Mononuclear cell (primary cell): ENCODE results near the gene DLG2. TPM values are rescaled to one million over a fixed set of nuclear protein-coding genes. Genes with fewer than 3 reads are reported as not detected.

Experiments used
- H3K27me3 ChIP-seq: 2 replicates; pipeline ENCODE4 v1.6.0; 2011; ENCODE audit warnings: low read length, control low read depth; ENCODE audit not compliant: insufficient read depth
- H3K4me1 ChIP-seq: 2 replicates; pipeline ENCODE4 v1.5.1; 2011; ENCODE audit warnings: mild to moderate bottlenecking, low read length, control low read depth; ENCODE audit not compliant: insufficient read depth
- H3K4me3 ChIP-seq: 2 replicates; pipeline ENCODE4 v1.5.1; 2011; ENCODE audit warnings: mild to moderate bottlenecking, low read length, moderate library complexity
- H3K9me3 ChIP-seq: 2 replicates; pipeline ENCODE4 v1.5.1; 2011; ENCODE audit warnings: low read depth, mild to moderate bottlenecking, control low read depth, low read length
- total RNA-seq: library from RNA; depleted of rRNA; stranded (reverse); fragments of >200 nt; gene quantifications from one replicate; pipeline ENCODE4 v1.2.3, GENCODE V29; 2012

DLG2 gene
- total RNA-seq, 1 donor: 1.6 TPM

DNA sequence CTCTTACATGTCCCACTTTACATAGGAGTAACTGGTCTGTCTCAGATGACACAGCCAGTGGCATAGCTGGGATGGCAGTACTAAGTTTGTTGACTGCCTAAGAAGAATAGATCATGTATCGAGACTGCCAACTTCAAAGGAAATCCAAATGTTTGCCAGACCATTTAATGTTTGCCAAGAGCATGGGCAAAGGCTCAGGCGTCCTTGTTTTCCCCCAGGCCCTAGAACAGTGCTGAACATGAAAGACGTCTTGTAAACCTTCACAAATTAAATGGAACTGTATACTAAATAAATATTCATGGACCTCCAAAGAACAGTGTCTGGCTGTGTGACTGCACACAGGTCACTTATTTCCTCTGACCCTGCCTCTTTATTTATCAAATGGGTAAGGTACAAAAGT lies 2106.3 kb downstream of the DLG2 start:
- no peaks in the 10 kb centered on the region for H3K9me3 ChIP-seq
- H3K4me3 ChIP-seq: no peak overlapping the region
- no peaks in the 10 kb centered on the region for H3K4me1 ChIP-seq
- H3K27me3 ChIP-seq: no peaks in the 10 kb centered on the region

DNA sequence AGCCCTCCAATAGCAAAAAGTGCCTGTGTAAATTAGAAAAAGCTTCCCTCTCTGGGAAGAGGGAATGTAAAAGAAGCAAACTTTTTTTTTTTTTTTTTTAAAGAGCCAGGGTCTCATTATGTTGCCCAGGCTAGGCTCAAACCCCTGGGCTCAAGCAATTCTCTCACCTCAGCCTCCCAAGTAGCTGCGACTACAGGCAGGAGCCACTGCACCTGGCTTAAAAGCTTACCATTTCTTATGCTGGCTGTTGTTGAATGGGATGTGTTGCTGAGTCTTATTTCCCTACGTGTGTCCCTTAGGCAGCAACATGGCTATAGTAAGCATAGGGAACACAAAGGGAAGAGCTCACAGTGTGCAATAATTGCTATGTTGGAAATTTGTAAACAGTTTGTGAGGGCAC lies 2115.5 kb downstream of the DLG2 start:
- Histone ChIP-seq H3K27me3 (no peaks in the 10 kb centered on the region), H3K4me1 (no peaks in the 10 kb centered on the region), H3K4me3 (no peak overlapping the region), H3K9me3 (no peaks in the 10 kb centered on the region)

DNA sequence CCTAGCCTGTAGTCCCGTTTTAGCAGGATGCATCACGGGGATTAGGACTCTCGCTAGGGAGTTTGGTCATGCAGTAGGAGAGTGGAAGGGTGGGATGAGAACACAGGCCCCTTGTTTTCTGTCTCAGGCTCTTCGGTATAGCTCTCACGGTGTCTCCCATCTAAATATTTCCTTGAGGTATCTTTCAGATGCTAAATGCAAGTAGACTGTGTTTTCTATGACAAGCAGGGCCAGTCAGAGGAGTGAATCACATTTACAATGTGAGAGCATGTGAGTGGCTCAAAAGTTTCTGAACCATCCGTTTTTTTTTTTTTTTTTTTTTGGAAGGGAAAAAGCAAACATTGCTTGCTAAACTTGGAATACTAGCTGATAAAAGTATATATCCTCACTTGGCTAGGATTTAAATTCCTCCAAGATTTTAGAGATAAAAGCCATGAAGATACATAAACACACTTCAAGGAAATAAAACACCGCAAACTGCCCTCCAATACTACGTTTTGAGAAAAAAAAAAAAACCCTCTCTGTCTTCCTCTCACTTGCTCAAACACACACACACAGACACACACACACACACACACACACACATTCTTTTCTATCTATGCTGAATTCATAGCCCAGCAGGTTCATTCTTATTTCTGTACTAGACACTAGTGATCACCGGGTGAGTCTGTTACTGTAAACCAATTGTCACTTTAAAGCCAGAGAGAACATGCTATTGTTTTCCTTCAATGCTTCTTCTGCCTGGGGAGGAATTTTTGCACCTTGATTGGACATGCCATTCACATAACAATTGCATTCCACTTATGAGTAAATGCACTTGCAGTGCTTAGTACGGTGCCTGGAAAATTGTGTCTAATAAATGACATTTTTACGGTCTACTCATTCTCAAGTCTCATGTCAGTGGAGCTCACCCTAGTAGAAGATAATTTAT lies 2116.3 kb downstream of the DLG2 start:
- H3K4me3 ChIP-seq: no peak overlapping the region
- H3K9me3 ChIP-seq: no peaks in the 10 kb centered on the region
- no peaks in the 10 kb centered on the region for H3K4me1 ChIP-seq
- no peaks in the 10 kb centered on the region for H3K27me3 ChIP-seq

GRCh38 chr11:83508804-83509203 lies 2118.3 kb downstream of the DLG2 start:
- H3K27me3 ChIP-seq: no peaks in the 10 kb centered on the region
- no peaks in the 10 kb centered on the region for H3K9me3 ChIP-seq
- H3K4me3 ChIP-seq: no peak overlapping the region
- no peaks in the 10 kb centered on the region for H3K4me1 ChIP-seq

GRCh38 chr11:83502041-83502440 lies 2125.1 kb downstream of the DLG2 start:
- Histone ChIP-seq H3K9me3 (no peaks in the 10 kb centered on the region), H3K4me1 (no peaks in the 10 kb centered on the region), H3K27me3 (no peaks in the 10 kb centered on the region), H3K4me3 (no peak overlapping the region)

DNA sequence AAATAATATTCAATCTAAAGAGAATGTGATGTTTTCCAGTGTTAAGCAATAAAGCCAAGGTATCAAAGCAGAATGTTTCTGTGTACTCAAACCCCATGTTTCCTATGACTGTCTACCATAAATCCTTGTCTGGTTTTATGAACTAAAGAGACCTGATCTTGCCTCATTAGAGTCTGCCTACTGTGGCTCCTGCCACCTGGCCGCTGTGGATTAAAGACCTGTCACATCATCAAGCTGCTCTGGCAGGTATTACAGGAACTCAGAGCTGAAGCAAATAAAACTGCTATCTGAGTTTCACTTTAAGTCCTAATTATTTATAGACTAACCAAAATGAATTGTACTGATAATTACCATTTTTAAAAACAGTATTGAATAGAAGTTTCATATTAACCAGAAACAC lies 2133.2 kb downstream of the DLG2 start:
- Histone ChIP-seq H3K27me3 (no peaks in the 10 kb centered on the region), H3K4me1 (no peaks in the 10 kb centered on the region), H3K9me3 (no peaks in the 10 kb centered on the region), H3K4me3 (no peak overlapping the region)

DNA sequence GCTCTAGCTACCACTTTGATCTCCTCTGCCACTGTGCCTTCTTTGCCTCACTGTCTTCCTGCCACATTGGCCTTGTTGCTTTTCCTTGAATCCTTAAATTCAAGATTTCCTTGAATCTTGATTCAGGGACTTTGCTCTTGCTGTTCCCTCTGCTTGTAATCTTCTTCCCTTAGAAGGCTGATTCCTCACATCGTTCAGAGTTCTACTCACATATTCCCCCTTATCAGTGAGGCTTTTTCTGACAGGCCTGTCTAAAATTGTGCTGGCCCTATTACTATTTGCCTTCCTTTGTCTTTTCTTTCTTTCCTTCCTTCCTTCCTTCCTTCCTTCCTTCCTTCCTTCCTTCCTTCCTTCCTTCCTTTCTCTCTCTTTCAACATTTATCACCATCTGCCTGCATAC lies 2134.1 kb downstream of the DLG2 start:
- Histone ChIP-seq H3K9me3 (no peaks in the 10 kb centered on the region), H3K4me1 (no peaks in the 10 kb centered on the region), H3K27me3 (no peaks in the 10 kb centered on the region), H3K4me3 (no peak overlapping the region)

GRCh38 chr11:83483808-83484207 lies 2143.3 kb downstream of the DLG2 start:
- no peaks in the 10 kb centered on the region for H3K4me1 ChIP-seq
- H3K4me3 ChIP-seq: no peak overlapping the region
- H3K9me3 ChIP-seq: no peaks in the 10 kb centered on the region
- no peaks in the 10 kb centered on the region for H3K27me3 ChIP-seq

DNA sequence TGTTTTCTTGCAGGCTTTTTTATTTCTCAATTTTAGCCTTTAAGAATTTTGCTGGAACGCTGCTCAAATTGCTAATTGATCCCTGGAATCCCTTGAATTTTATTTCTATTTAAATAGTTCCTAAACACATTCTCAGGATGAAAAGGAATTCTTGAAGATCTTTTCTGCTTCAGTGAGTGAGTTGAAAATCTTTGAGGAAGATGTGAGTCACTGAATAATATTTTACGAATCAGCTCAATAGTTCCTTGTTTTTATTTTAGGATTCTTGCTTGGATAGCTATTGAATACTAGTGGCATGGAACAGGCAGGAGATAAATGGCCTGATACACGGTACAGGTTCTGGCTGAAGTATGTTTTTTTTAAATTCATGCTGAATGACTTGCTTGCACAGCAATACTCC lies 2146.3 kb downstream of the DLG2 start:
- H3K4me1 ChIP-seq: no peaks in the 10 kb centered on the region
- H3K4me3 ChIP-seq: no peak overlapping the region
- H3K9me3 ChIP-seq: no peaks in the 10 kb centered on the region
- no peaks in the 10 kb centered on the region for H3K27me3 ChIP-seq

GRCh38 chr11:83480251-83480650 lies 2146.9 kb downstream of the DLG2 start:
- H3K4me1 ChIP-seq: no peaks in the 10 kb centered on the region
- no peak overlapping the region for H3K4me3 ChIP-seq
- no peaks in the 10 kb centered on the region for H3K9me3 ChIP-seq
- no peaks in the 10 kb centered on the region for H3K27me3 ChIP-seq

- Histone ChIP-seq H3K4me3 (no peak overlapping the region), H3K4me1 (no peaks in the 10 kb centered on the region), H3K27me3 (no peaks in the 10 kb centered on the region), H3K9me3 (no peaks in the 10 kb centered on the region)
Observed at GRCh38 chr11:83477772-83478171, 2149.4 kb downstream of the DLG2 start.

- Histone ChIP-seq H3K27me3 (no peaks in the 10 kb centered on the region), H3K9me3 (no peaks in the 10 kb centered on the region), H3K4me1 (no peaks in the 10 kb centered on the region), H3K4me3 (no peak overlapping the region)
Observed at GRCh38 chr11:83475760-83476159, 2151.4 kb downstream of the DLG2 start.

GRCh38 chr11:83473743-83474142 lies 2153.4 kb downstream of the DLG2 start:
- H3K4me1 ChIP-seq: no peaks in the 10 kb centered on the region
- no peaks in the 10 kb centered on the region for H3K9me3 ChIP-seq
- H3K27me3 ChIP-seq: no peaks in the 10 kb centered on the region
- no peak overlapping the region for H3K4me3 ChIP-seq

DNA sequence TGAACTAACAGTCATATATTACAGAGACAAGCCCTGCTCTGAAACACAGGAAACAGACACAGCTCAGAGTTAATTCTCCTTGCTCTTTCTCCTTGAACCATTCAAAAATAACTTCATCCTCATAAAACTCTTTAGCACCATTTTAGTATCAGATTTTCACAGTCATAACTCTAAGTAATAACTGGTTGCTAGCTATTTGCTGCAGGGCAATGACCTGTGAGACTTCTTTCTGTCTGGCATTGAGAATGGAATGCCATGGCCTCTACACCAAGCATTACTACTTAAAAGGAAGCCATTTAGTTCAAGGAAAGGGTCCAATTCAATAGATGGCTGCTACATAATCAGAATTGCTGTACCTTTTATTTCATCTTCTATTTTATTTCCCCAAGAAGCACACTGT lies 2154.3 kb downstream of the DLG2 start:
- no peak overlapping the region for H3K4me3 ChIP-seq
- no peaks in the 10 kb centered on the region for H3K27me3 ChIP-seq
- H3K4me1 ChIP-seq: no peaks in the 10 kb centered on the region
- no peaks in the 10 kb centered on the region for H3K9me3 ChIP-seq

GRCh38 chr11:83471831-83472727 lies 2155.1 kb downstream of the DLG2 start:
- no peaks in the 10 kb centered on the region for H3K27me3 ChIP-seq
- H3K4me3 ChIP-seq: no peak overlapping the region
- H3K4me1 ChIP-seq: no peaks in the 10 kb centered on the region
- H3K9me3 ChIP-seq: no peaks in the 10 kb centered on the region
